Gastroesophageal sphincter (tissue), 3 donors: ENCODE data around the gene FHIT.

Source experiments
- CTCF ChIP-seq, 4 experiments: fragments of 200-600 bp in 2 of 4; fragments of 450-650 bp in 2 of 4; sonication (generic) in 1 of 4; IDR thresholded peaks; one replicate each; pipeline ENCODE4 v1.5.1; 2017 to 2019; ENCODE audit warnings: antibody characterized with exemption in 4 of 4, mild to moderate bottlenecking in 2 of 4, moderate library complexity in 2 of 4
- EP300 ChIP-seq: sonication (generic); formaldehyde crosslinking; IDR thresholded peaks from one replicate; pipeline ENCODE4 v1.6.1; 2017; ENCODE audit warnings: antibody characterized with exemption, mild to moderate bottlenecking
- POLR2A ChIP-seq, 2 donors: fragments of 450-650 bp; IDR thresholded peaks; one replicate each; pipeline ENCODE4 v1.6.1; 2017; ENCODE audit warnings: antibody characterized with exemption in 2 of 2, mild to moderate bottlenecking in 2 of 2, moderate library complexity in 1 of 2
- POLR2AphosphoS5 ChIP-seq: sonication (generic); formaldehyde crosslinking; IDR thresholded peaks from one replicate; pipeline ENCODE4 v1.6.1; 2017; ENCODE audit warnings: antibody characterized with exemption

GRCh38 chr3:59920822-59921221 lies 1330.4 kb downstream of the FHIT start:
- no peak for TF ChIP-seq EP300
- no peak for TF ChIP-seq POLR2A (IDR thresholded peaks at IDR 0.05)
- no peak for TF ChIP-seq CTCF (IDR thresholded peaks at IDR 0.05)
- no peak for TF ChIP-seq POLR2AphosphoS5
